Neuronal stem cell (in vitro differentiated cells): ENCODE data around the gene KIFC3.
"Not testable (repeated sequence)": the region's sequence is repeated elsewhere in the genome, so short reads cannot be mapped to it uniquely, and the experiment has no call there.

Source experiments
- DNase-seq: peaks from one replicate; pipeline ENCODE4 v3.0.0-alpha.2; 2013; ENCODE audit warnings: low spot score
- H2AFZ ChIP-seq: one replicate; pipeline ENCODE4 v1.6.1; 2013; ENCODE audit warnings: mild to moderate bottlenecking, low read length, inconsistent platforms
- H2AK5ac ChIP-seq: 2 replicates; pipeline ENCODE4 v1.6.1; 2013; ENCODE audit warnings: low read depth, mild to moderate bottlenecking, inconsistent platforms, low read length, moderate library complexity, mixed read lengths
- H2BK120ac ChIP-seq: 2 replicates; pipeline ENCODE4 v1.6.1; 2013; ENCODE audit warnings: low read depth, mild to moderate bottlenecking, inconsistent platforms, low read length, moderate library complexity, mixed read lengths
- H2BK12ac ChIP-seq: one replicate; pipeline ENCODE4 v1.6.1; 2013; ENCODE audit warnings: low read length, inconsistent platforms
- H2BK15ac ChIP-seq: 2 replicates; pipeline ENCODE4 v1.6.1; 2013; ENCODE audit warnings: mild to moderate bottlenecking, low read length, inconsistent platforms, mixed read lengths
- H2BK5ac ChIP-seq: one replicate; pipeline ENCODE4 v1.6.1; 2013; ENCODE audit warnings: inconsistent platforms, mild to moderate bottlenecking, low read length, moderate library complexity
- H3K14ac ChIP-seq: one replicate; pipeline ENCODE4 v1.6.1; 2013; ENCODE audit warnings: low read length, inconsistent platforms
- H3K18ac ChIP-seq: 2 replicates; pipeline ENCODE4 v1.6.1; 2013; ENCODE audit warnings: low read length, inconsistent platforms
- H3K23ac ChIP-seq: 2 replicates; pipeline ENCODE4 v1.6.1; 2013; ENCODE audit warnings: low read depth, mild to moderate bottlenecking, mixed read lengths, low read length, inconsistent platforms; ENCODE audit not compliant: poor library complexity
- H3K27ac ChIP-seq: replicated peaks from 3 replicates; pipeline ENCODE4 v1.5.1; 2013; ENCODE audit warnings: low read length, inconsistent platforms
- H3K27me3 ChIP-seq, 3 experiments: 2 replicates each; pipeline ENCODE4 v1.6.1; 2013; ENCODE audit warnings: low read length in 3 of 3, mild to moderate bottlenecking in 2 of 3, inconsistent platforms in 1 of 3, low read depth in 1 of 3, mixed read lengths in 1 of 3, moderate library complexity in 1 of 3; ENCODE audit not compliant: control insufficient read depth in 3 of 3, insufficient read depth in 3 of 3
- H3K36me3 ChIP-seq, 2 donors: replicated peaks in 1 of 2; 2 replicates each; pipeline ENCODE4 v1.6.1; 2013; ENCODE audit warnings: low read length in 2 of 2; ENCODE audit not compliant: control insufficient read depth in 2 of 2, insufficient read depth in 2 of 2
- H3K4ac ChIP-seq: 2 replicates; pipeline ENCODE4 v1.6.1; 2013; ENCODE audit warnings: inconsistent platforms, mild to moderate bottlenecking, low read length, moderate library complexity
- H3K4me1 ChIP-seq, 2 donors: 1 replicate in 1 of 2; 2 replicates in 1 of 2; pipeline ENCODE4 v1.6.1; 2013; ENCODE audit warnings: low read length in 2 of 2, low read depth in 1 of 2; ENCODE audit not compliant: control insufficient read depth in 2 of 2, insufficient read depth in 1 of 2
- H3K4me2 ChIP-seq: one replicate; pipeline ENCODE4 v1.6.1; 2013; ENCODE audit warnings: mild to moderate bottlenecking, low read length, inconsistent platforms; ENCODE audit not compliant: insufficient read depth, poor library complexity, severe bottlenecking
- H3K4me3 ChIP-seq, 2 donors: 2 replicates each; pipeline ENCODE4 v1.5.1; 2013; ENCODE audit warnings: low read length in 2 of 2, mild to moderate bottlenecking in 2 of 2, inconsistent platforms in 1 of 2, moderate library complexity in 1 of 2
- H3K79me1 ChIP-seq: one replicate; pipeline ENCODE4 v1.6.1; 2013; ENCODE audit warnings: low read depth, mild to moderate bottlenecking, inconsistent platforms, low read length, moderate library complexity
- H3K9ac ChIP-seq: one replicate; pipeline ENCODE4 v1.6.1; 2013; ENCODE audit warnings: mild to moderate bottlenecking, low read depth, low read length, inconsistent platforms; ENCODE audit not compliant: poor library complexity
- H3K9me3 ChIP-seq, 2 donors: replicated peaks in 1 of 2; 2 replicates each; pipeline versions ENCODE3 to v1.6.1; 2013; ENCODE audit warnings: low read length in 2 of 2, mild to moderate bottlenecking in 2 of 2, inconsistent platforms in 1 of 2, low read depth in 1 of 2, mixed read lengths in 1 of 2, moderate library complexity in 1 of 2; ENCODE audit not compliant: control insufficient read depth in 2 of 2, insufficient read depth in 1 of 2
- H4K8ac ChIP-seq: one replicate; pipeline ENCODE4 v1.6.1; 2013; ENCODE audit warnings: low read depth, mild to moderate bottlenecking, inconsistent platforms, low read length, moderate library complexity
- H4K91ac ChIP-seq: one replicate; pipeline ENCODE4 v1.6.1; 2013; ENCODE audit warnings: low read length, low read depth, mild to moderate bottlenecking, inconsistent platforms; ENCODE audit not compliant: poor library complexity
- WGBS, 2 donors: extraction: QIAGEN DNeasy Blood & Tissue Kit; methylation state at CpG; one replicate each; pipeline ENCODE4 v1.1.7; 2013; ENCODE audit warnings: missing lambda C conversion rate in 2 of 2, mixed read lengths in 1 of 2; ENCODE audit not compliant: insufficient read length in 2 of 2, insufficient replicate concordance in 1 of 2; ENCODE audit errors: extremely low coverage in 2 of 2; 5-methylcytosine and 5-hydroxymethylcytosine counted together

The KIFC3 gene

GRCh38 chr16:57835439-57835838 is 33.1 kb upstream of the KIFC3 start:
- not testable (repeated sequence) for DNase-seq, H4K91ac ChIP-seq, H3K14ac ChIP-seq, H2BK12ac ChIP-seq, H3K23ac ChIP-seq, H3K36me3 ChIP-seq, H2AFZ ChIP-seq, H3K27me3 ChIP-seq, H3K27ac ChIP-seq, H3K4me2 ChIP-seq, H2AK5ac ChIP-seq, H3K9me3 ChIP-seq, H3K9ac ChIP-seq, H2BK5ac ChIP-seq, H3K79me1 ChIP-seq, H3K4ac ChIP-seq, H3K18ac ChIP-seq, H3K4me3 ChIP-seq, H2BK15ac ChIP-seq, H4K8ac ChIP-seq, H2BK120ac ChIP-seq
- peaks cover 12 to 20% of the 10 kb centered on the region in 2 donors for H3K4me1 ChIP-seq
- no CpG with 5 or more reads among the region's 4 CpGs for WGBS, 2 donors

GRCh38 chr16:57834936-57835335 is 32.6 kb upstream of the KIFC3 start:
- Histone ChIP-seq H2AK5ac (no peak overlapping the region), H2BK5ac (no peak overlapping the region), H3K4me1 (peaks cover 12 to 20% of the 10 kb centered on the region in 2 donors), H3K4me2 (no peak overlapping the region), H3K14ac (no peak overlapping the region), H2AFZ (peak overlapping the region; percentile 60), H3K4ac (no peak overlapping the region), H3K9me3 (no peaks in the 10 kb centered on the region), H4K91ac (no peak overlapping the region), H3K23ac (no peak overlapping the region), H3K27ac (no peak overlapping the region), H2BK120ac (no peak overlapping the region), H2BK12ac (no peak overlapping the region), H3K18ac (no peak overlapping the region), H3K9ac (no peak overlapping the region), H4K8ac (no peak overlapping the region), H2BK15ac (no peak overlapping the region), H3K4me3 (no peak overlapping the region), H3K36me3 (no peaks in the 10 kb centered on the region), H3K27me3 (no peaks in the 10 kb centered on the region), H3K79me1 (no peaks in the 10 kb centered on the region)
- no CpG with 5 or more reads among the region's 5 CpGs for WGBS, 2 donors
- no peak for DNase-seq

DNA sequence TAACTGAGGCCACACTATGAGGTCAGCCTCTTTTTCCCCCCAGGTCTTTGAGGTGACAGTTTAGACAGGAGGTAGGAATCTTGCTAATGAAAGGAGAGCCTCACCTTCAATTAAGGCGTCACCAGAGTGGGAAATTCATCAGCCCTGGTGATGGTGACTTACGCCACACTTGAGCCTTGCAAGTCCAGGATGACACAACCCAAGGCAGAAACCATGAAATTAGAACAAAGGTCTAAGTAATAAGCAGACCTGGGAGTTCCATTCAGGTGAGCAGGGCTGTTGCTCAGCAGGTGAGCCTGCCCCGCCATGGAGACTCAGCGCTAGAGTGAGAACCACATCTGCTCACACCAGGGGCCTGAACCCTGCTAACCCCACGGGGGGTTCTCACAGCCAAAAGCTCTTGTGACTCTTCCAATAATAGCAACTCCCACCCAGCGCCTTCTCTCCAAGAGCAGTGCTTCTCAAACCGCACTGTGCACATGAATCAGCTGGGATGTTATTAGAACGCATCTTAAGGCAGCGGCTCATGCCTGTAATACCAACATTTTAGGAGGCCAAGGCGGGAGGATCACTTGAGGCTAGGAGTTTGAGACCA is 28.7 kb upstream of the KIFC3 start:
- Histone ChIP-seq H4K8ac (no peak overlapping the region), H2BK12ac (no peak overlapping the region), H3K4me3 (no peak overlapping the region), H2BK120ac (no peak overlapping the region), H3K4me1 (peaks cover 2 to 6% of the 10 kb centered on the region in 2 donors), H2AK5ac (no peak overlapping the region), H3K9ac (no peak overlapping the region), H3K27ac (no peak overlapping the region), H3K14ac (no peak overlapping the region), H3K23ac (no peak overlapping the region), H3K27me3 (peaks cover 0 to 17% (median 0%) of the 10 kb centered on the region in 3 experiments), H2BK15ac (no peak overlapping the region), H3K9me3 (peaks cover 0 to 2% of the 10 kb centered on the region in 2 donors), H3K79me1 (no peaks in the 10 kb centered on the region), H3K4ac (no peak overlapping the region), H2AFZ (no peak overlapping the region), H2BK5ac (no peak overlapping the region), H4K91ac (no peak overlapping the region), H3K36me3 (no peaks in the 10 kb centered on the region), H3K18ac (no peak overlapping the region), H3K4me2 (no peak overlapping the region)
- no peak for DNase-seq
- WGBS, 2 donors, result no CpG with 5 or more reads among the region's 10 CpGs

DNA sequence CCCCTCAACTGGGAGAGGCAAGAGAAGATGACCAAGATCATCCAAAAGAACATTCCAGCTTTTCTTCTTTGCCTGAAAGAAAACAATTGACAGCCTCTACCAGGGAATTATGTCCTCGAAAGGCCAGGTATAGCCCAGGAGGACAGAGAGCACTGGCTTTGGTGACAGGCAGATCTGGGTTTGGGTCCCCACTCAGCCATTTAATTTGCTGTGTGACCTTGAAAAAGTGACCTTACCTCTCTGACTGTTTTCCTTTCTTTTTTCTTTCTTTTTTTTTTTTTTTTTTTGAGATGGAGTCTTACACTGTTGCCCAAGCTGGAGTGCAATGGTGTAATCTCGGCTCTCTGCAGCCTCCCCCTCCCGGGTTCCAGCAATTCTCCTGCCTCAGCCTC is 27.7 kb upstream of the KIFC3 start:
- no peak overlapping the region for H3K23ac ChIP-seq
- H3K27ac ChIP-seq, result no peak overlapping the region
- no peak overlapping the region for H3K9ac ChIP-seq
- no peak overlapping the region for H3K4me3 ChIP-seq
- H3K9me3 ChIP-seq, result peaks cover 0 to 2% of the 10 kb centered on the region in 2 donors
- no peak overlapping the region for H2BK120ac ChIP-seq
- H4K91ac ChIP-seq, result no peak overlapping the region
- H2BK12ac ChIP-seq, result no peak overlapping the region
- no peak overlapping the region for H4K8ac ChIP-seq
- no peaks in the 10 kb centered on the region for H3K79me1 ChIP-seq
- H3K27me3 ChIP-seq, result peaks cover 0 to 20% (median 0%) of the 10 kb centered on the region in 3 experiments
- no peak overlapping the region for H2AK5ac ChIP-seq
- H3K14ac ChIP-seq, result no peak overlapping the region
- peaks cover 3 to 4% of the 10 kb centered on the region in 2 donors for H3K4me1 ChIP-seq
- no peak overlapping the region for H2BK15ac ChIP-seq
- no CpG with 5 or more reads among the region's 3 CpGs for WGBS, 2 donors
- H2AFZ ChIP-seq, result no peak overlapping the region
- no peak for DNase-seq
- no peak overlapping the region for H3K18ac ChIP-seq
- no peaks in the 10 kb centered on the region for H3K36me3 ChIP-seq
- no peak overlapping the region for H3K4me2 ChIP-seq
- H2BK5ac ChIP-seq, result no peak overlapping the region
- H3K4ac ChIP-seq, result no peak overlapping the region
